CD8-positive, alpha-beta memory T cell (primary cell): Measurements from ENCODE around the gene C3orf38. TPM values are rescaled to one million over a fixed set of nuclear protein-coding genes. Genes with fewer than 3 reads are reported as not detected.
A peak's percentile ranks its signal among the peaks of the same experiment; 100 is the strongest.

ENCODE experiments used
- CTCF ChIA-PET: fragments of 350-600 bp; sonication (Branson Sonifier 250); formaldehyde crosslinking; loops from one replicate; lab custom pipeline; 2021; ENCODE audit warnings: antibody characterized with exemption; lab: Charles Lee
- POLR2A ChIA-PET: fragments of 350-600 bp; sonication (Branson Sonifier 250); formaldehyde crosslinking; loops from one replicate; lab custom pipeline; 2021; ENCODE audit warnings: antibody characterized with exemption; lab: Charles Lee
- DNase-seq, 5 donors: peaks; one replicate each; pipeline versions ENCODE4 v3.0.0 to v3.0.0-alpha.2; 2020 to 2022; ENCODE audit warnings: mixed read lengths in 1 of 5
- H3K27ac ChIP-seq: one replicate; pipeline ENCODE4 v1.7.0; 2013; ENCODE audit warnings: low read depth, mild to moderate bottlenecking, low read length, moderate library complexity
- H3K27me3 ChIP-seq: 2 replicates; pipeline ENCODE4 v1.7.0; 2013; ENCODE audit warnings: low read length, mild to moderate bottlenecking; ENCODE audit not compliant: insufficient read depth, poor library complexity, severe bottlenecking
- H3K36me3 ChIP-seq: 2 replicates; pipeline ENCODE4 v1.7.0; 2013; ENCODE audit warnings: mild to moderate bottlenecking, low read length, moderate library complexity; ENCODE audit not compliant: insufficient read depth
- H3K4me1 ChIP-seq: 2 replicates; pipeline ENCODE4 v1.7.0; 2013; ENCODE audit warnings: mild to moderate bottlenecking, low read length, moderate library complexity; ENCODE audit not compliant: insufficient read depth
- H3K4me3 ChIP-seq: 2 replicates; pipeline ENCODE4 v1.7.0; 2013; ENCODE audit warnings: mild to moderate bottlenecking, low read length
- H3K9me3 ChIP-seq: 2 replicates; pipeline ENCODE4 v1.7.0; 2013; ENCODE audit warnings: mild to moderate bottlenecking, low read length
- H3K27ac Mint-ChIP-seq, 8 donors: one replicate each; pipeline ENCODE4 v1.8.0; 2020 to 2021; ENCODE audit warnings: mixed read lengths in 8 of 8, mild to moderate bottlenecking in 6 of 8, inconsistent platforms in 3 of 8, moderate library complexity in 3 of 8
- H3K27me3 Mint-ChIP-seq, 2 donors: one replicate each; pipeline ENCODE4 v1.8.0; 2020 to 2021; ENCODE audit warnings: mixed read lengths in 2 of 2, mild to moderate bottlenecking in 1 of 2, moderate library complexity in 1 of 2
- H3K36me3 Mint-ChIP-seq, 3 donors: one replicate each; pipeline ENCODE4 v1.8.0; 2020 to 2021; ENCODE audit warnings: mixed read lengths in 3 of 3, inconsistent platforms in 1 of 3, mild to moderate bottlenecking in 1 of 3
- H3K4me1 Mint-ChIP-seq, 3 donors: one replicate each; pipeline ENCODE4 v1.8.0; 2020 to 2021; ENCODE audit warnings: mixed read lengths in 3 of 3, inconsistent platforms in 1 of 3, mild to moderate bottlenecking in 1 of 3
- H3K4me3 Mint-ChIP-seq, 7 donors: one replicate each; pipeline ENCODE4 v1.8.0; 2020 to 2021; ENCODE audit warnings: mixed read lengths in 7 of 7, mild to moderate bottlenecking in 6 of 7, moderate library complexity in 4 of 7, inconsistent platforms in 2 of 7
- H3K9me3 Mint-ChIP-seq, 5 donors: one replicate each; pipeline ENCODE4 v1.8.0; 2020 to 2022; ENCODE audit warnings: mixed read lengths in 5 of 5, mild to moderate bottlenecking in 3 of 5, moderate library complexity in 2 of 5, inconsistent platforms in 1 of 5
- polyA plus RNA-seq: library from polyadenylated mRNA; unstranded; fragments of 300-500 nt; fragmentation: Illumina TruSeq; gene quantifications from one replicate; pipeline ENCODE4 v1.2.3, GENCODE V29; 2021
- total RNA-seq, 2 experiments: library from RNA; stranded (reverse); gene quantifications; one replicate each; pipeline ENCODE4 v1.2.3, GENCODE V29; 2021

C3orf38 gene
- total and polyA plus RNA-seq, 3 experiments from 2014 or later = 19.4 to 28.2 (median 25.9) TPM

GRCh38 chr3:88147261-88147660 lies 2.5 kb upstream of the C3orf38 start:
- H3K4me3 Mint-ChIP-seq = peak overlapping the region in 5 of 7 donors; percentile 43 to 72 (median 45)
- no peaks in the 10 kb centered on the region for H3K9me3 Mint-ChIP-seq
- H3K27me3 Mint-ChIP-seq = no peaks in the 10 kb centered on the region
- H3K36me3 ChIP-seq = no peaks in the 10 kb centered on the region
- DNase-seq = no peak
- no peaks in the 10 kb centered on the region for H3K27me3 ChIP-seq
- H3K4me3 ChIP-seq = no peak overlapping the region
- H3K27ac Mint-ChIP-seq = peak overlapping the region in 1 of 8 donors; percentile 9
- ChIA-PET CTCF (interaction anchor here (1.2 kb wide), 1 partner anchor 89 kb away, joined by 3 read pairs; the partner anchor contains the start of genes CGGBP1 and ZNF654), POLR2A (no interaction called here)
- H3K4me1 ChIP-seq = peaks cover 19% of the 10 kb centered on the region
- peaks cover 27 to 28% (median 27%) of the 10 kb centered on the region in 3 donors for H3K4me1 Mint-ChIP-seq
- no peak overlapping the region for H3K27ac ChIP-seq
- peaks cover 0 to 17% (median 0%) of the 10 kb centered on the region in 3 donors for H3K36me3 Mint-ChIP-seq
- no peaks in the 10 kb centered on the region for H3K9me3 ChIP-seq

GRCh38 chr3:88148651-88149050 lies 1.1 kb upstream of the C3orf38 start:
- no peak for DNase-seq
- Histone ChIP-seq H3K27me3 (no peaks in the 10 kb centered on the region), H3K9me3 (no peaks in the 10 kb centered on the region), H3K36me3 (no peaks in the 10 kb centered on the region), H3K27ac (peak overlapping the region; percentile 93), H3K4me3 (peak overlapping the region; percentile 98), H3K4me1 (peaks cover 27% of the 10 kb centered on the region)
- ChIA-PET CTCF (interaction anchor here (1.2 kb wide), 1 partner anchor 36 kb away, joined by 3 read pairs; no protein-coding TSS in a partner anchor), POLR2A (interaction anchor here (1.5 to 4.3 kb wide), 2 partner anchors 88 to 921 kb away, joined by 7 to 67 read pairs; partner anchors contain the start of genes CGGBP1, CHMP2B and ZNF654)
- H3K27me3 Mint-ChIP-seq = no peaks in the 10 kb centered on the region
- H3K27ac Mint-ChIP-seq = peak overlapping the region in 6 of 8 donors; percentile 37 to 95 (median 93)
- peaks cover 0 to 21% (median 2%) of the 10 kb centered on the region in 3 donors for H3K36me3 Mint-ChIP-seq
- peaks cover 34 to 38% (median 34%) of the 10 kb centered on the region in 3 donors for H3K4me1 Mint-ChIP-seq
- H3K9me3 Mint-ChIP-seq = no peaks in the 10 kb centered on the region
- peak overlapping the region; percentile 94 to 100 (median 98) for H3K4me3 Mint-ChIP-seq

GRCh38 chr3:88149101-88149508 lies 654 bp upstream of the C3orf38 start:
- Histone ChIP-seq H3K9me3 (no peaks in the 10 kb centered on the region), H3K27me3 (no peaks in the 10 kb centered on the region), H3K36me3 (no peaks in the 10 kb centered on the region), H3K27ac (peak overlapping the region; percentile 93), H3K4me1 (peaks cover 27% of the 10 kb centered on the region), H3K4me3 (peak overlapping the region; percentile 98)
- Mint-ChIP-seq H3K36me3 (peaks cover 0 to 23% (median 2%) of the 10 kb centered on the region in 3 donors), H3K27ac (peak overlapping the region; percentile 92 to 99 (median 95)), H3K27me3 (no peaks in the 10 kb centered on the region), H3K4me3 (peak overlapping the region; percentile 94 to 100 (median 98)), H3K9me3 (no peaks in the 10 kb centered on the region), H3K4me1 (peaks cover 34 to 38% (median 34%) of the 10 kb centered on the region in 3 donors)
- ChIA-PET CTCF (interaction anchor here (1.2 to 1.6 kb wide), 2 partner anchors 36 to 90 kb away, joined by 3 to 7 read pairs; partner anchors contain the start of genes CGGBP1 and ZNF654), POLR2A (interaction anchor here (0.6 to 4.3 kb wide), 6 partner anchors 11 to 922 kb away, joined by 3 to 67 read pairs (median 6); partner anchors contain the start of genes CGGBP1, CHMP2B and ZNF654)
- no peak for DNase-seq

- no peaks in the 10 kb centered on the region for H3K27me3 ChIP-seq
- H3K4me3 ChIP-seq = peak overlapping the region; percentile 98
- Mint-ChIP-seq H3K4me1 (peaks cover 38 to 44% (median 39%) of the 10 kb centered on the region in 3 donors), H3K27me3 (no peaks in the 10 kb centered on the region), H3K9me3 (no peaks in the 10 kb centered on the region), H3K4me3 (peak overlapping the region; percentile 94 to 100 (median 98)), H3K27ac (peak overlapping the region; percentile 94 to 99 (median 98)), H3K36me3 (peaks cover 0 to 33% (median 4%) of the 10 kb centered on the region in 3 donors)
- peaks cover 5% of the 10 kb centered on the region for H3K36me3 ChIP-seq
- CTCF ChIA-PET = interaction anchor here (1.6 to 2.3 kb wide), 2 partner anchors 37 to 92 kb away, joined by 7 to 8 read pairs; partner anchors contain the start of genes CGGBP1 and ZNF654
- H3K9me3 ChIP-seq = no peaks in the 10 kb centered on the region
- peak in 2 of 5 donors; percentile 17 to 42 for DNase-seq
- H3K4me1 ChIP-seq = peaks cover 27% of the 10 kb centered on the region
- POLR2A ChIA-PET = interaction anchor here (1.7 to 4.3 kb wide), 2 partner anchors 90 to 119 kb away, joined by 14 to 67 read pairs; partner anchors contain the start of genes CGGBP1 and ZNF654
- H3K27ac ChIP-seq = peak overlapping the region; percentile 93
Observed at GRCh38 chr3:88150371-88150770, 612 bp downstream of the C3orf38 start.

- H3K4me3 Mint-ChIP-seq = peak overlapping the region; percentile 94 to 100 (median 98)
- H3K36me3 ChIP-seq = peaks cover 5% of the 10 kb centered on the region
- ChIA-PET CTCF (interaction anchor here (1.2 to 2.3 kb wide), 3 partner anchors 37 to 119 kb away, joined by 3 to 8 read pairs (median 7); partner anchors contain the start of genes CGGBP1 and ZNF654), POLR2A (interaction anchor here (1.7 to 4.3 kb wide), 2 partner anchors 90 to 119 kb away, joined by 14 to 67 read pairs; partner anchors contain the start of genes CGGBP1 and ZNF654)
- peak overlapping the region; percentile 93 for H3K27ac ChIP-seq
- peaks cover 27% of the 10 kb centered on the region for H3K4me1 ChIP-seq
- H3K4me3 ChIP-seq = peak overlapping the region; percentile 98
- peaks cover 39 to 46% (median 42%) of the 10 kb centered on the region in 3 donors for H3K4me1 Mint-ChIP-seq
- no peaks in the 10 kb centered on the region for H3K9me3 ChIP-seq
- no peaks in the 10 kb centered on the region for H3K27me3 ChIP-seq
- no peaks in the 10 kb centered on the region for H3K9me3 Mint-ChIP-seq
- no peaks in the 10 kb centered on the region for H3K27me3 Mint-ChIP-seq
- peak overlapping the region; percentile 94 to 99 (median 98) for H3K27ac Mint-ChIP-seq
- peaks cover 0 to 38% (median 7%) of the 10 kb centered on the region in 3 donors for H3K36me3 Mint-ChIP-seq
- DNase-seq = no peak
Observed at GRCh38 chr3:88150806-88151205, 1.0 kb downstream of the C3orf38 start.

GRCh38 chr3:88151358-88151757 lies 1.6 kb downstream of the C3orf38 start:
- no peak overlapping the region for H3K27ac ChIP-seq
- Mint-ChIP-seq H3K4me3 (peak overlapping the region; percentile 72 to 100 (median 97)), H3K4me1 (peaks cover 45 to 52% (median 48%) of the 10 kb centered on the region in 3 donors), H3K36me3 (peaks cover 0 to 43% (median 11%) of the 10 kb centered on the region in 3 donors), H3K27ac (peak overlapping the region in 7 of 8 donors; percentile 67 to 98 (median 85)), H3K9me3 (no peaks in the 10 kb centered on the region), H3K27me3 (no peaks in the 10 kb centered on the region)
- peaks cover 30% of the 10 kb centered on the region for H3K4me1 ChIP-seq
- peak overlapping the region; percentile 29 for H3K4me3 ChIP-seq
- DNase-seq = no peak
- H3K36me3 ChIP-seq = peaks cover 11% of the 10 kb centered on the region
- H3K27me3 ChIP-seq = no peaks in the 10 kb centered on the region
- CTCF ChIA-PET = interaction anchor here (1.2 to 2.3 kb wide), 2 partner anchors 38 to 120 kb away, joined by 3 to 8 read pairs; no protein-coding TSS in a partner anchor
- H3K9me3 ChIP-seq = no peaks in the 10 kb centered on the region
- POLR2A ChIA-PET = interaction anchor here (4.3 kb wide), 1 partner anchor 91 kb away, joined by 67 read pairs; the partner anchor contains the start of genes CGGBP1 and ZNF654

GRCh38 chr3:88152841-88153240 lies 3.1 kb downstream of the C3orf38 start:
- Histone ChIP-seq H3K36me3 (peaks cover 15% of the 10 kb centered on the region), H3K4me1 (peaks cover 38% of the 10 kb centered on the region), H3K9me3 (no peaks in the 10 kb centered on the region), H3K27ac (no peak overlapping the region), H3K4me3 (no peak overlapping the region), H3K27me3 (no peaks in the 10 kb centered on the region)
- Mint-ChIP-seq H3K36me3 (peaks cover 0 to 56% (median 16%) of the 10 kb centered on the region in 3 donors), H3K4me3 (peak overlapping the region in 4 of 7 donors; percentile 35 to 45 (median 40)), H3K27me3 (no peaks in the 10 kb centered on the region), H3K27ac (peak overlapping the region in 4 of 8 donors; percentile 46 to 98 (median 69)), H3K4me1 (peaks cover 53 to 66% (median 61%) of the 10 kb centered on the region in 3 donors), H3K9me3 (no peaks in the 10 kb centered on the region)
- ChIA-PET POLR2A (no interaction called here), CTCF (no interaction called here)
- no peak for DNase-seq
